RKO (cell line): Measurements from ENCODE around the gene ATP1B1.
"Not testable (repeated sequence)": the region's sequence is repeated elsewhere in the genome, so short reads cannot be mapped to it uniquely, and the experiment has no call there.

Experiments
- DNase-seq: peaks from one replicate; pipeline ENCODE4 v3.0.0-alpha.2; 2016; ENCODE audit warnings: low spot score

The ATP1B1 gene

DNA sequence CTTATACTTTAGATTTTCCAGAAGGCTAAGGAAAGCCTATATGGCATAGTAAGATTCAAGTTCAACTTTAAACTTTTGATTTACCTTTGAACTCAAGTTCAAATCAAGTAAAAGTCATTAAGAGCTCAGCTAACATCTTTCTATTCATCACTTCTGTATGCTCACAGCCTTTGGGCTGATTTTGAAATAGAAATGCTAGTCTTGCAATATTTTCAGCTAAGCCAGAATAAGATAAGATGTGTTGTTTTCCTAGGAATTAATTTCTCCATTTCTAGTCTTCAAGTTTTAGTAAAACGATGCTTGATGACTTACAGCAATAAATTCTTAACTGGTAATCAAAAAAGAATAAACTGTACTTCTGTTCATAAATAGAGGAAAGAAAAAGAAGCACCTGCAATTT lies 35.6 kb downstream of the ATP1B1 start:
- no peak for DNase-seq

DNA sequence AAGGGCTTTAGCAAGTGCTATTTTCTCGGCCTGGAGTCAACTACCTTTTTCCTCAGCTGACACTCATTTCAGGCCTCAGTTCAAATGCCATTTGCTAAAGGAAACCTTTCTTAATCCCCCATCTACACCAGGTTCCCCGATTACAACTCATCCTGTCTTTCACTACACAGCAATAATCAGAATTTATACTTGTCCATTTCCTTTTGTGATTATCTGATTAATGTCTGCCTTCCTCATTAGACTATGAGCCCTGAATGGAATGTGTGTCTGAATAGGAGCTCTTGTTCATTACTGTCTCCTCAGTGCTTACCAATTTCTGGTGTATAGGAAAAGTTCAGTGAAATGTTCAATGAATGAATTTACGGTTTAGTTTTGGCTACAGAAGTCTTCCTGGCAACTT lies 36.9 kb downstream of the ATP1B1 start:
- no peak for DNase-seq

DNA sequence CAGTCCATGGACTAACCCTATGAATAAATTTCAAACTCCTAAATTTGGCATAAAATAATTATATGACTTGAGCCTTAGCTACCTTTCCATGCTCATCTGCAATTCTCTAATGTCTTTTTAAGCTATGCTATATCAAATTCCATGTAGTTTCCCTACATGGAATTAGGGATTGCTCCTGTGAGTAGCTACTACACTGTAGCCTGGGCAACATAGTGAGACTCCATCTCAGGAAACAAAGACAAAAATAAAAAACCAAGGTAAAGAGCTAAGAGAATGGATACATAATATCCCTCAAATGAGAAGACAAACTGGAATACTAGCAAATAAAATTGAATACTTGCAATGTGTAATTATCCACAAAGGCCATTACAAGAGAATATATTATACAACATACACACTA lies 37.5 kb downstream of the ATP1B1 start:
- DNase-seq: no peak

DNA sequence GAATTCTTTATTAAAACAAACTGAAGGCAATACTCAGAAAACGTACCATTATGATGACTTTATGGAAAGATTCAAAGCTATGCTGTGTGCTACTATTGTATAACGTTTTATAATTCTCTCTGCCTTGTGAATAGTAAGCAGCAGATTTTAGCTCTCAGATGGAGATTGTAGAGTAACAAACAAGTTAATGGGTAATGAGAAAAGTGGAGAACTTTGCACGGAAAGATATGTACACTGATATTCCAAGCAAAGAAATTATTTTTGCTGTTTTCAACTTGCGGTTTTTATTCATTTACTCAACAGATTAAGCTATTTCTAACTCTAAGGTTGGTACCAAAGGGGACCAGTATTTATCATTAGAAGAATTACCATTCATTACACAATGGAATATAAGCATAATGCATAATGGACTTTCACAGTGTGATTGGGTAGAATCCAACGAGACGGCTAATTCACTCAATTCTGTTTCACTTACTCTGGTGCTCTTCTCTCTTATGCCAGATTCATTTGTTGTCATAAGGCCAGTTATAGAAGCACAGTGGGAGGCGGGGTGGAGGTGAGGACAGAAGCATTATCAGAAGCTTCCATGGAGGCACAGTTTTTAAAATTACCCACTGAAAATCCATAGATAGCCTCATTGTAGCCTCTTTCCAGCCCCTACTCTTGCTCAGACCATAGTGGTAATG lies 38.6 kb downstream of the ATP1B1 start:
- DNase-seq: no peak

DNA sequence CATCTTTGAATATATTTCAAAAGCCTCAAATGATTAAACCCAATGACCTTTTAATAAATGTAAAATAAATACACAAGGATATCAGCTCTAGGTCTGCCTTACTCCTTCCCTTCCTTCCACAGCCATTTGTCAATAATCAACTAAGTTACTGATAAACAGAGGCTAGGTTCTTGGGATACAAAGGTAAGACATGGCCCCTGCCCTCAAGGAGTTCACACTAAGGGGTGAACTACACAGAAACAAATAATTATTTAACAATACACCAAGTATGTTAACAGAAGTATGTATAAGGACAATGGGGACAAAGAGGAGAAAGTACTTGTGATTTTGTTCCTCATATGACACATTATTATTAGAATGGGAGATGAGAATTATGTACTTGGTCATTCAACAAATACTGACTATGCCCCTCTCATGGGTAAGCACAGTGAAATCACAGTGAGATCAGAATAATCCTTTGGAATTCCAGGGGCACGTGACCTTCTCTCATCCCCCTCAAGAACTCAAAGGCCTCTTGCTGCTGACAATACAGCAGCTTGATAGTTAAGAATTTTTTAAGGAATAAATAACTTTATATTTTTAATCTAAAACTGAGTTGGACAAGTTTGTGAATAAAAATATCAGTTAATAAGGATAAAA lies 40.2 kb downstream of the ATP1B1 start:
- DNase-seq: no peak

DNA sequence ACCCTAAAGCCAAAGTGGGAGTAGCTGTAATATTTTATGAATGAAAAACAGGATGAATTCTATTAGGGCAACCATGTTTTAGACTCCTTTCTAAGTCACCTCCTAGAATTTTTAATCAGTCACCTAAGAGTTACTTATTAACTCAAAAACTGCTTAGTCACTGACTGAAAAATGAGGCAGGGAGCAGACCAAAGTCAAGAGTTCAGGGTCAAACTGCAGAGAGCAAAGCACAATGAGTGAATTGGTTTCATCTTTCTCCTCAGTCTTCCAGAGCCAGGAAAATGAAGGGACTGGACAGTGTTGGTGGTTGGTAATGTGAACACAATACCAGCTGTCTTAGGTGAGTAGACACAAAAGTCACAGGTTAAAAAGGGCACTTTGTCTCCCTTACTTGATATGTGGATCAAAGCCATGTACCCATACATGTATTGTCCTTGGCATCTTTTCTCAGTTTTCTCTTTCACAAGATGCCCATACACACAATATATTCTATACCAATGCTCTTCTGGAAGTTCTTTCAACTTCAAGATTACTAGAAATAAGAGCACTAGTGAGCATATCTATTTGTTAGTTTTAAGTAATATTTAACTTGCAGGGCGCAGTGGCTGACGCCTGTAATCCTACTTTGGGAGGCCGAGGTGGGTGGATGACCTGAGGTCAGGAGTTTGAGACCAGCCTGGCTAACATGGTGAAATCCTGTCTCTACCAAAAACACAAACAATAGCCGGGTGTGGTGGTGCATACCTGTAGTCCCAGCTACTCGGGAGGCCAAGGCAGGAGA lies 42.2 kb downstream of the ATP1B1 start:
- no peak for DNase-seq

DNA sequence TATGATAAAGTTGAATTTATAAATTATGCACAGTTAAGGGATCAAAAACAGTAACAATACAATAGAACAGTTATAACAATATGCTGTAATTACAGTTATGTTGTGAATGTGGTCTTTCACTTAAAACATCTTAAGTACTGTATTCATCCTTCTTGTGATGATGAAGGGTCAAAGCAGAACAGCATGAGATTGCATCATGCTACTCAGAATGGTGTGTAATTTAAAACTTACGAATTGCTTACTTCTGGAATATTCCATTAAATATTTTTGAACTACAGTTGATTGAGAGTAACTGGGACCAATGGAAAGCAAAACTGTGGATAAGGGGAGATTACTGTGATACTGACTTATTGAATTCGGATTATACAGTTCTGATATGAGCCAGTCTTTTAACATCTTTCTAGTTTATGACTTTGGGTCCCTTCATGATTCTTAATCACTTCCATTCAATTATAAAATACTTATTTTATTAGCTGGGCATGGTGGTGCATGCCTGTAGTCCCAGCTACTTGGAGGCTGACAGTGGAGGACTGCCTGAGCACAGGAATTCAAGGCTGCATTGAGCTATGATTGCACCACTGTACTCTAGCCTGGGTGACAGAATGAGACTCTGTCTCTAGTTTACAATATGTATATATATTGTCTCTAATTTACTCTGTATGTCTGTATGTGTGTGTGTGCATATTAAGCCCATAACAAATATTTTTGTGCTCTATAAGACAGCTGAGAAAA lies 43.2 kb downstream of the ATP1B1 start:
- no peak for DNase-seq

DNA sequence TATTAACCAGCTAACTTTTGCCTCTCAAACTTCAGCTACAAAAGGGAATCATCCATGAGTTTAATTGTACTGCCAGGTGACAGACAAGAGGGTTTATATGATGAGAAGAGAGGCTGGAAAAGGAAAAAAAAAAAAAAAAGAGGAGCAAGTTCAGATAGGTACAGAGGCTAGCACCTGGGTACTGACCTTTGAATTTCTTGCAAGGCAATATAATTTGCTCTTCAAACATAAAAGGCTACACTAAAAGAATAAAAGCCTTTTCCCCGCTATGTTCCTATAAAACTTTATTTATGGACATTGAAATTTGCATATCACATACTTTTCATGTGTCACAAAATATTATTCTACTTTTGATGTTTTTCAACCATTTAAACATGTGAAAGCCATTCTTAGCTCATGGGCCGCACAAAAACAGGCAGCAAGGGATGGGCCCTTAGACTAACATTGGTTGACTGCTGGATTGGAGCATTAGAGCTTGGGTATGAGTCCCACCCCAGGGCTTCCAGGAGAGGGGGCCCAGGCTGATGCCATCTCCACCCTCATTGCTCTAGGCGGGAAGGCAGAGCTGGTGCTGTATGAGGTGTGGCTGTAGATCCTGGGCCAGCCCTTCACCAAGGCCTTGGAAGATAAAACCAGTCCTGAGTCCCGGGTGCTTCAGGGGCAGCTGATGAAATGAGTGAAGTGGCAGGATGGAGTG lies 44.3 kb downstream of the ATP1B1 start:
- no peak for DNase-seq

DNA sequence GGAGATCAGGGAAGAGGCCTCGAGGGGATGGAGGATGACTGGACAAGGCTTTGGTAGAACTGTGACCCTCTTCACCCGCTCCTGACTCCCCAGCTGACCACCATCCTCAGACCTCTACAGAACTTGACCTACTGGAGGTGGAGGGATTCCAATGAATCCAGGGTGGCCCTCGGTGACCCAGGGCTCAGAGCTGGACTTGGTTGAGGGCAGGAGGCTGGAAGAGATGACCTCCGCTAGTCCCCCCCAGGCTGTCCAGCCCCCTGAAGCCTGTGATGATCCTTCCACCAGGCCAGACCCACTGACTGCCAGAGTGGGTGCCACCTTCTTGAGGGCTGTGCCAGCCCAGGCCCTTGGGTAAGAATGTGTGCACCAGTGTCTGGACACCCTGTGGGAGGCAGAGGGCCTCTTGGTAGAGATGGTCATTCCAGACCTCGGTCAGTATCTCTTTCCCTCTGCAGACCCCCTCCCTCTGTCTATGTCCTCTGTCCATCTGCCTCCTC lies 44.9 kb downstream of the ATP1B1 start:
- no peak for DNase-seq

DNA sequence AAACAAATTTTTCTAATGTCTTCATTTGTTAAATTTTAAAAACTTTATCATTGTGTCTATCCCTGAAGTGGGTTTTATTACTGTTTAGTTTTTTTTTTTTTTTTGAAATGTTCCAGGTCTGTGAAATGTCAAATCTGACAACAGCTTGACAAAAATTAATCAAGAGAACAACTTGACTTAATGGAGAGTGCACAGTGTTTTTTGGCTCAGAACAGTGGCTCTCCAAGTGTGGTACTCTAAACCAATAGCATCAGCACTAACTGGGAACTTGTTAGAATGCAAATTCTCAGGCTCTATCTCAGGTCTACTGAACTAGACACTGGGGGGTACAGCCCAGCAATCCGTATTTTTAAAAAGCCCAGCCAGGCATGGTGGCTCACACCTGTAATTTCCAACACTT lies 49.2 kb downstream of the ATP1B1 start:
- no peak for DNase-seq

DNA sequence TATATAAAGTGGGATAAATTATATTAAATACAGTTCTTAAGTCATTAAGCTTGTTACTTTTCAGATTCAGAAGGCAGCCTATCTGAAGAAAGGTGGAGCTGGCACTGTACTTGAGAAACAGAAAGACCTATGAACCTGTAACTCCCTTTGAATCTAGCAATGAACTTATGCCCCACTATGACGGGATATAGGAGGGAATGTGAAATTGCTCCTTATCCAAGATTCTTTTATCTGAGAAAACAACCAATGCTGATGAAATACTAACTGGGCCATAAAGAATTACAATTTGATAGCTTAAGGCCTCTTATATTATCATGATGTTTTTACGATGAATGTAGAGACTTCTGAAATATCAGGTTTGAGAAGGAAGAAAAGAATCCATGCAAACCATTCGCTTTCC lies 50.1 kb downstream of the ATP1B1 start:
- no peak for DNase-seq

DNA sequence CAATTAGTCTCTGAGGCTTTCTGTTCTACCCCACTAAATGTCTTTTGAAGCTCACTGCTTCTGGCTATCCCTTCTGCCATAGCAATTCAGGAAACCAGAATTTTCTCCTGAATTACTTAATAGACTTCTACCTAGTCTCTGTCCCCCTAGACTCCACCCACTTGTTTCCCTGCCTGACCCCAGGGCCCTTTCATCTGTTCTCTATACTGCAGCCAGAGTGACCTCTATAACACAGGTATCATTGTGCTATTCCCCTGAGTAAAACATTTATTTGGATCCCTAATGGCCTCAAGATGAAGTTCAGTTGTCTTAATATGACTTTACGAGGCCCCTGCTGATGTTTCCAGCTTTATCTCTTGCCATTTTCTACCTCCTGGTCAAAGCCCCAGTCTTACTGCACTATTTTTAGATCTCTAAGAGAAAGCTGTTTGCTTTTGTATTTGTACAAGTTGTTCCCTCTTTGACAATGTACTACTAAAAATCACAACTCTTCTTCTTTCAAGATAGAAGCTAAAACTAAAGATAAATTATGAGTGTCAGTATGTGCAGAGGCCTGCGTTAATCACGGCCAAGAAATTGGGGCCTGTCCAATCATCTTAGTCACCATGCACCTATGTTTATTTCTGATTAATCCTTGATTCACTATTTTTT lies 54.5 kb downstream of the ATP1B1 start:
- DNase-seq: peak; percentile 11

DNA sequence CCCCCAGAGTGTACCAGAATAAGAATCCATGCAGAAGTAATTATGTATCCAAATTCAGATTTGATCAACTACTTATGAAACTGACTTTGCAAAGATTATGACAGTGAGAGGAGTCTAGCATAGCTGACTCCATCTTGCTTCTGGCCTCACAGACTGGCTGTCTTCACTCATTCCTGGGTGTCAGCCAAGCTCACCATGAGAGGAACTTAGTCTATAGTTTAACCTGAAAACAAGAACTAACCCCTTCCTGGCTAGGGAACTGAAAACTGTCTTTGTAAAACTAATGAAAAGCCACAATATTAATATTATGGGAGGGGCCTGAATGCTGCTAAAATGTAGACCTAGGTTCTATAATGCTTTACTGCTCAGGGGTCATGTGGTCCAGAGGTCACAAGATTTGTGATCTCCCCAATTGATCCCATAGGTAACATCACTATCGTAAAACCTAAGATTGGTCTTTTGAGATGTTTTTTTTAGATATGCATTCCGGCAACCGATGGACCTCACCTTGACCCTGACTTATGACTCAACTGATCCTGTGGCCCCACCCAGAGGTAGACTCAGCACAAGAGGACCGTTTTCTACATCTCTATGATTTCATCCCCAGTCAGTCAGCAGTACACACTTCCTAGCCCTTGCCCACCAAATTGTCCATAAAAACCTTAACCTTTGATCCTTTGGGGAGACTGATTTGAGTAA lies 55.2 kb downstream of the ATP1B1 start:
- DNase-seq: no peak

DNA sequence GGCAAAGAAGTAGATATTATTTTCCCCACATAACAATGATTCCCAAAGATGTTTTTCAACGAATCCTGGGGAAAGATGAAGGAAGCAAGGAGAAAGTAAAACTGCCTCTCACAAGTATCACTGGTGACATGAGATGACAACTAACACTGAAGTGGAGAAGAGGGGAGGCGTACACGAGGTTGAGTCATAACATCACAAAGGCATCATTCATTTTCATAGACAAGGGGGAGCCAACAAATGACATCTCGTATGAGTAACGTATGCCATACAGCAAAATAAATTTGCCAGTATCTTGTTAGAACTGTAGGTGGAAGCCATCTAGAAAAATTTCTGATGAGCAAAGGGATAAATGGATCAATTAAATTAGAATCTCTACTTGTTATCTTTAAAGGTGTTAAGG lies 56.6 kb downstream of the ATP1B1 start:
- DNase-seq: peak; percentile 73

DNA sequence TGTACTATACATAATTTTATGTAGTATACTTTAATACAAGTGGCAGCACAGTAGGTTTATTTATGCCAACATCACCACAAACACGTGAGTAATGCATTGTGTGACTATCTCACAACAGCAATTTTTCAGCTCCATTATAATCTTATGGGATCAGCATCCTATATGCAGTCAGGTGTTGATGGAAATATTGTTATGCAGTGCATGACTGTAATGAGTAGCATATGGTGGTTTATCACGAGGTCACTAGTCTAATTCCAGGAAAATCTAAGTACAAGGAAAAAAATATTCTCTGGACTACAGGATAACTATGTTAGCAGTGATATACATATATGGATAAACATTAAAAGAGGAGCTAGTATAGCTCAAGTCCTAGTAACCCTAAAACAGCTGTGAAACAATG lies 69.0 kb downstream of the ATP1B1 start:
- DNase-seq: no peak

DNA sequence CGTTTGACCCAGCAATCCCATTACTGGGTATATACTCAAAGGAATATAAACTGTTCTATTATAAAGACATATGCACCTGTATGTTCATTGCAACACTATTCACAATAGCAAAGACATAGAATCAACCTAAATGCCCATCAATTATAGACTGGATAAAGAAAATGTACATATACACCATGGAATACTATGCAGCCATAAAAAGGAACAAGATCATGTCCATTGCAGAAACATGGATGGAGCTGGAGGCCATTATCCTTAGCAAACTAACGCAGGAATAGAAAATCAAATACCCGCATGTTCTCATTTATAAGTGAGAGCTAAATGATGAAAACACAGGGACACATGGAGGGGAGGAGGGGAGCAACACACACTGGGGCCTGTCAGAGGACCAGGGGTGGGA lies 72.9 kb downstream of the ATP1B1 start:
- DNase-seq: not testable (repeated sequence)

DNA sequence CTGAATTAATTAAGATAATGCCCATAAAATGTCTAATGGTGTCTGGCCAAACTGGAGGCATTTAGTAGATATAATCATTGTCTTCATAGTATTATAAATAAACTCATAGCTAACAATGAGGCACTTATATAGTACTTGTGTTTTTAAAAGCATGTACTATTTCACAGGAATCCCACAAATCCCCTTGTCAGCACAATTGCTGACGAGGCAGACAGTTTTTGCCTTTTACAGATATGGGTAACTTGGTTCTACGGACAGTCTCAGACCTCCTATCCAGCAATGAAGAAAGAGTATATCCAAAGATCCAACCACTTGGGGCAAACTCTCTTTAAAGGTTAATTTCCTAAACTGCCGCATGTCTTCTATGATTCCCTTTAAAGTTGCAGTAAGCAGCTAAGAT lies 73.7 kb downstream of the ATP1B1 start:
- DNase-seq: no peak
